GM18909 (cell line): ENCODE results near the gene DDX50.
A peak's percentile ranks its signal among the peaks of the same experiment; 100 is the strongest.
"Not testable (repeated sequence)": the region's sequence is repeated elsewhere in the genome, so short reads cannot be mapped to it uniquely, and the experiment has no call there.

Experiments
- ATAC-seq: cut with Tn5 transposase; IDR thresholded peaks from one replicate; pipeline ENCODE4 v1.9.1; 2021; ENCODE audit warnings: mild to moderate bottlenecking; ENCODE audit not compliant: unreplicated experiment, poor library complexity

DDX50 gene

GRCh38 chr10:68901105-68901927, at the start of gene DDX50:
DDX50 (plus strand) TSS chr10:68901315; CDS start chr10:68901385, 70 bp downstream.
- ATAC-seq = peak; percentile 98

GRCh38 chr10:68856352-68856751, 44.8 kb upstream of the DDX50 start:
- no peak for ATAC-seq

GRCh38 chr10:68857005-68857404, 44.1 kb upstream of the DDX50 start:
- ATAC-seq = no peak

GRCh38 chr10:68861253-68861652, 39.9 kb upstream of the DDX50 start:
- ATAC-seq = no peak

GRCh38 chr10:68864611-68865010, 36.5 kb upstream of the DDX50 start:
- ATAC-seq = no peak

GRCh38 chr10:68868173-68868572, 32.9 kb upstream of the DDX50 start:
- ATAC-seq = not testable (repeated sequence)

GRCh38 chr10:68869623-68870022, 31.5 kb upstream of the DDX50 start:
- no peak for ATAC-seq

- no peak for ATAC-seq
Observed at GRCh38 chr10:68870061-68870460, 31.1 kb upstream of the DDX50 start.

GRCh38 chr10:68870545-68871104, 30.5 kb upstream of the DDX50 start:
- no peak for ATAC-seq

GRCh38 chr10:68871105-68871711, 29.9 kb upstream of the DDX50 start:
- no peak for ATAC-seq

- ATAC-seq = no peak
Observed at GRCh38 chr10:68871731-68872342, 29.3 kb upstream of the DDX50 start.

GRCh38 chr10:68876246-68877138, 24.6 kb upstream of the DDX50 start:
- no peak for ATAC-seq

GRCh38 chr10:68877482-68878110, 23.5 kb upstream of the DDX50 start:
- ATAC-seq = no peak

- no peak for ATAC-seq
Observed at GRCh38 chr10:68878496-68878895, 22.6 kb upstream of the DDX50 start.

- ATAC-seq = no peak
Observed at GRCh38 chr10:68879628-68880027, 21.5 kb upstream of the DDX50 start.

- no peak for ATAC-seq
Observed at GRCh38 chr10:68880181-68880580, 20.9 kb upstream of the DDX50 start.

GRCh38 chr10:68895041-68895440, 6.1 kb upstream of the DDX50 start:
- no peak for ATAC-seq

GRCh38 chr10:68897336-68897741, 3.8 kb upstream of the DDX50 start:
- ATAC-seq = no peak

- no peak for ATAC-seq
Observed at GRCh38 chr10:68899186-68899745, 1.8 kb upstream of the DDX50 start.
